Transverse colon (tissue), 4 donors: Measurements from ENCODE around the gene MCCC1. TPM values are rescaled to one million over a fixed set of nuclear protein-coding genes. Genes with fewer than 3 reads are reported as not detected.

Experiments
- DNase-seq: peaks from one replicate; pipeline ENCODE4 v3.0.0-alpha.2; 2019
- H3K27ac ChIP-seq, 4 donors: fragments of 200-600 bp; sonication (generic); 2 replicates each; pipeline ENCODE4 v1.5.1; 2016 to 2018; ENCODE audit warnings: inconsistent platforms in 4 of 4
- H3K27me3 ChIP-seq: fragments of 200-600 bp; sonication (generic); 2 replicates; pipeline ENCODE4 v1.5.1; 2017; ENCODE audit warnings: inconsistent platforms
- H3K36me3 ChIP-seq, 4 donors: fragments of 200-600 bp; sonication (generic); 2 replicates each; pipeline ENCODE4 v1.5.1; 2017 to 2019; ENCODE audit warnings: inconsistent platforms in 4 of 4
- H3K4me1 ChIP-seq, 4 donors: fragments of 200-600 bp; sonication (generic); 2 replicates each; pipeline ENCODE4 v1.5.1; 2017 to 2020; ENCODE audit warnings: inconsistent platforms in 4 of 4
- H3K4me3 ChIP-seq, 4 donors: fragments of 200-600 bp; sonication (generic); 1 replicate in 1 of 4; 2 replicates in 3 of 4; pipeline versions ENCODE4 v1.5.1 to v1.6.1; 2017 to 2019; ENCODE audit warnings: inconsistent platforms in 4 of 4
- H3K9me3 ChIP-seq, 2 donors: fragments of 200-600 bp; sonication (generic); 2 replicates each; pipeline ENCODE4 v1.5.1; 2017 to 2019; ENCODE audit warnings: inconsistent platforms in 2 of 2
- CTCF ChIP-seq, 5 experiments: fragments of 200-600 bp in 3 of 5; fragments of 450-650 bp in 2 of 5; sonication (generic) in 3 of 5; IDR thresholded peaks; 1 replicate in 2 of 5; 2 replicates in 3 of 5; pipeline ENCODE4 v1.5.1; 2016 to 2017; ENCODE audit warnings: antibody characterized with exemption in 5 of 5, inconsistent platforms in 3 of 5, mild to moderate bottlenecking in 2 of 5, moderate library complexity in 1 of 5
- EP300 ChIP-seq: sonication (generic); formaldehyde crosslinking; IDR thresholded peaks from one replicate; pipeline ENCODE4 v1.6.1; 2017; ENCODE audit warnings: antibody characterized with exemption, low read depth
- POLR2A ChIP-seq: fragments of 450-650 bp; IDR thresholded peaks from one replicate; pipeline ENCODE4 v1.6.1; 2016; ENCODE audit warnings: antibody characterized with exemption, mild to moderate bottlenecking, moderate library complexity
- POLR2AphosphoS5 ChIP-seq, 3 donors: sonication (generic); formaldehyde crosslinking; IDR thresholded peaks; one replicate each; pipeline ENCODE4 v1.6.1; 2016; ENCODE audit warnings: antibody characterized with exemption in 3 of 3
- WGBS, 2 donors: methylation state at CpG; one replicate each; pipeline ENCODE4 v1.1.5; 2018; ENCODE audit warnings: low coverage in 1 of 2; 5-methylcytosine and 5-hydroxymethylcytosine counted together
- in situ Hi-C, 4 donors: fragments of 200-750 bp; cut with MboI; loops; one replicate each; pipeline versions ENCODE4 v1.15.0 to v1.15.1; 2017; ENCODE audit warnings: low sequenced_read_pairs in 3 of 4, low pct_ligation_motif_present in 1 of 4, low pct_unique_long_range_greater_than_20kb in 1 of 4
- intact Hi-C: fragments of 100-400 bp; cut with DNase I; formaldehyde crosslinking; loops from one replicate; pipeline ENCODE4 v1.15.1; 2023; ENCODE audit warnings: low total_unique reads
- total RNA-seq, 4 donors: library from RNA; depleted of rRNA; stranded (reverse); fragments of >200 nt; gene quantifications; one replicate each; pipeline ENCODE4 v1.1.0, GENCODE V29; 2016

MCCC1 gene
- total RNA-seq, 4 donors from 2014 or later, result 1.5 to 64.3 (median 19.9) TPM

GRCh38 chr3:183044547-183045229 is 54.6 kb downstream of the MCCC1 start:
- Histone ChIP-seq H3K9me3 (no peaks in the 10 kb centered on the region), H3K4me3 (no peak overlapping the region), H3K36me3 (peaks cover 0 to 30% (median 3%) of the 10 kb centered on the region in 4 donors), H3K4me1 (no peaks in the 10 kb centered on the region), H3K27me3 (no peaks in the 10 kb centered on the region), H3K27ac (no peak overlapping the region)
- peak; percentile 52 for DNase-seq
- intact Hi-C loops, result no loop called here
- WGBS, 2 donors, result 74 to 76% methylated on average over 8 to 11 of the region's 11 CpGs
- in situ Hi-C loops, result no loop called here
- TF ChIP-seq POLR2A, result no peak
- no peak for TF ChIP-seq POLR2AphosphoS5 (IDR thresholded peaks at IDR 0.05)
- TF ChIP-seq CTCF (IDR thresholded peaks at IDR 0.05), result no peak
- no peak for TF ChIP-seq EP300

- Histone ChIP-seq H3K4me1 (no peaks in the 10 kb centered on the region), H3K27me3 (no peaks in the 10 kb centered on the region), H3K36me3 (peaks cover 0 to 55% (median 9%) of the 10 kb centered on the region in 4 donors), H3K4me3 (no peak overlapping the region), H3K9me3 (no peaks in the 10 kb centered on the region), H3K27ac (no peak overlapping the region)
- no peak for DNase-seq
- WGBS, 2 donors, result 75 to 89% methylated on average over 6 to 12 of the region's 12 CpGs
- intact Hi-C loops, result no loop called here
- in situ Hi-C loops, result no loop called here
- no peak for TF ChIP-seq CTCF (IDR thresholded peaks at IDR 0.05)
- TF ChIP-seq POLR2A, result no peak
- TF ChIP-seq EP300, result no peak
Observed at GRCh38 chr3:183038757-183039156, 60.5 kb downstream of the MCCC1 start.

GRCh38 chr3:183038221-183038620 is 61.1 kb downstream of the MCCC1 start:
- DNase-seq, result no peak
- Histone ChIP-seq H3K27ac (no peak overlapping the region), H3K4me3 (no peak overlapping the region), H3K27me3 (no peaks in the 10 kb centered on the region), H3K4me1 (no peaks in the 10 kb centered on the region), H3K9me3 (no peaks in the 10 kb centered on the region), H3K36me3 (peaks cover 0 to 51% (median 9%) of the 10 kb centered on the region in 4 donors)
- in situ Hi-C loops (no loop called here), intact Hi-C loops (no loop called here)
- TF ChIP-seq POLR2AphosphoS5 (IDR thresholded peaks at IDR 0.05) (no peak), CTCF (IDR thresholded peaks at IDR 0.05) (no peak), EP300 (no peak), POLR2A (no peak)
- WGBS, 2 donors, result 100% methylated on average over 2 of the region's 2 CpGs

GRCh38 chr3:183033746-183034145 is 65.5 kb downstream of the MCCC1 start:
- WGBS, 2 donors, result 82 to 93% methylated on average over 2 of the region's 2 CpGs
- H3K4me3 ChIP-seq, result no peak overlapping the region

More at GRCh38 chr3:183033746-183034145, 65.5 kb downstream of the MCCC1 start:
- H3K4me1 ChIP-seq, result no peaks in the 10 kb centered on the region
- H3K36me3 ChIP-seq, result peaks cover 0 to 22% (median 10%) of the 10 kb centered on the region in 4 donors
- no peak overlapping the region for H3K27ac ChIP-seq
- no peaks in the 10 kb centered on the region for H3K27me3 ChIP-seq
- in situ Hi-C loops, result no loop called here
- no peak for DNase-seq
- intact Hi-C loops, result no loop called here
- no peaks in the 10 kb centered on the region for H3K9me3 ChIP-seq
- no peak for TF ChIP-seq CTCF (IDR thresholded peaks at IDR 0.05)
- no peak for TF ChIP-seq POLR2AphosphoS5 (IDR thresholded peaks at IDR 0.05)
- no peak for TF ChIP-seq POLR2A
- TF ChIP-seq EP300, result no peak
